ENCODE data around the gene MKI67.

Gene MKI67

GRCh38 chr10:128052696-128053095, 73.5 kb downstream of the MKI67 start:
- TF ChIP-seq CTCF (IDR thresholded peaks at IDR 0.05; ENCODE audit: low read depth, low read length): no peak
- H3K4me3 ChIP-seq (ENCODE audit: low read depth, low read length): no peak overlapping the region

GRCh38 chr10:128051548-128051947, 74.7 kb downstream of the MKI67 start:
- H3K4me3 ChIP-seq (ENCODE audit: low read depth, low read length): no peak overlapping the region

GRCh38 chr10:128050936-128051335, 75.3 kb downstream of the MKI67 start:
- TF ChIP-seq CTCF (IDR thresholded peaks at IDR 0.05; ENCODE audit: low read depth, low read length): no peak
- H3K4me3 ChIP-seq (ENCODE audit: low read depth, low read length): no peak overlapping the region

More at GRCh38 chr10:128051548-128051947, 74.7 kb downstream of the MKI67 start:
- no peak for TF ChIP-seq CTCF (IDR thresholded peaks at IDR 0.05; ENCODE audit: low read depth, low read length)

- no peak for TF ChIP-seq CTCF (IDR thresholded peaks at IDR 0.05; ENCODE audit: low read depth, low read length)
- no peak overlapping the region for H3K4me3 ChIP-seq (ENCODE audit: low read depth, low read length)
Measured at GRCh38 chr10:128050121-128050516, 76.1 kb downstream of the MKI67 start.

- no peak overlapping the region for H3K4me3 ChIP-seq (ENCODE audit: low read depth, low read length)
- TF ChIP-seq CTCF (IDR thresholded peaks at IDR 0.05; ENCODE audit: low read depth, low read length): no peak
Measured at GRCh38 chr10:128049226-128050120, 76.8 kb downstream of the MKI67 start.

- H3K4me3 ChIP-seq (ENCODE audit: low read depth, low read length): no peak overlapping the region
- no peak for TF ChIP-seq CTCF (IDR thresholded peaks at IDR 0.05; ENCODE audit: low read depth, low read length)
Measured at GRCh38 chr10:128048819-128049210, 77.4 kb downstream of the MKI67 start.

GRCh38 chr10:128047991-128048818, 78.0 kb downstream of the MKI67 start:
- TF ChIP-seq CTCF (IDR thresholded peaks at IDR 0.05; ENCODE audit: low read depth, low read length): no peak
- no peak overlapping the region for H3K4me3 ChIP-seq (ENCODE audit: low read depth, low read length)

Data from WI38 (cell line).